Endothelial cell (in vitro differentiated cells): ENCODE data around the gene TMEM184B. TPM values are rescaled to one million over a fixed set of nuclear protein-coding genes. Genes with fewer than 3 reads are reported as not detected.
A peak's percentile ranks its signal among the peaks of the same experiment; 100 is the strongest.

ENCODE experiments used
- DNase-seq: peaks from one replicate; pipeline ENCODE4 v3.0.0; 2021; ENCODE audit warnings: low spot score
- H3K27ac Mint-ChIP-seq: one replicate; pipeline ENCODE4 v1.8.0; 2021; ENCODE audit warnings: mixed read lengths, inconsistent platforms; ENCODE audit not compliant: unreplicated experiment
- H3K27me3 Mint-ChIP-seq: one replicate; pipeline ENCODE4 v1.8.0; 2021; ENCODE audit warnings: mild to moderate bottlenecking, moderate library complexity, mixed read lengths, inconsistent platforms; ENCODE audit not compliant: unreplicated experiment
- H3K36me3 Mint-ChIP-seq: one replicate; pipeline ENCODE4 v1.8.0; 2021; ENCODE audit warnings: mild to moderate bottlenecking, low read depth, mixed read lengths, inconsistent platforms; ENCODE audit not compliant: unreplicated experiment
- H3K4me1 Mint-ChIP-seq: one replicate; pipeline ENCODE4 v1.8.0; 2021; ENCODE audit warnings: mild to moderate bottlenecking, mixed read lengths, inconsistent platforms; ENCODE audit not compliant: unreplicated experiment
- H3K4me3 Mint-ChIP-seq: one replicate; pipeline ENCODE4 v1.8.0; 2021; ENCODE audit warnings: mild to moderate bottlenecking, mixed read lengths, inconsistent platforms; ENCODE audit not compliant: unreplicated experiment
- H3K9me3 Mint-ChIP-seq: one replicate; pipeline ENCODE4 v1.8.0; 2021; ENCODE audit warnings: mixed read lengths, inconsistent platforms; ENCODE audit not compliant: unreplicated experiment
- CTCF ChIP-seq: fragments of 200-600 bp; sonication (generic); IDR thresholded peaks from one replicate; pipeline ENCODE4 v1.5.0; 2021; ENCODE audit warnings: antibody characterized with exemption; ENCODE audit not compliant: unreplicated experiment
- total RNA-seq: library from RNA; stranded (reverse); fragmentation: NEBNext Ultra II Directional; extraction: Animal tissue kit (Norgen Biotek cat#: 25700); gene quantifications from one replicate; pipeline ENCODE4 v1.2.1, GENCODE V29; 2021; ENCODE audit not compliant: unreplicated experiment

Gene TMEM184B
- total RNA-seq, 1 donor from 2014 or later = 59.8 TPM

DNA sequence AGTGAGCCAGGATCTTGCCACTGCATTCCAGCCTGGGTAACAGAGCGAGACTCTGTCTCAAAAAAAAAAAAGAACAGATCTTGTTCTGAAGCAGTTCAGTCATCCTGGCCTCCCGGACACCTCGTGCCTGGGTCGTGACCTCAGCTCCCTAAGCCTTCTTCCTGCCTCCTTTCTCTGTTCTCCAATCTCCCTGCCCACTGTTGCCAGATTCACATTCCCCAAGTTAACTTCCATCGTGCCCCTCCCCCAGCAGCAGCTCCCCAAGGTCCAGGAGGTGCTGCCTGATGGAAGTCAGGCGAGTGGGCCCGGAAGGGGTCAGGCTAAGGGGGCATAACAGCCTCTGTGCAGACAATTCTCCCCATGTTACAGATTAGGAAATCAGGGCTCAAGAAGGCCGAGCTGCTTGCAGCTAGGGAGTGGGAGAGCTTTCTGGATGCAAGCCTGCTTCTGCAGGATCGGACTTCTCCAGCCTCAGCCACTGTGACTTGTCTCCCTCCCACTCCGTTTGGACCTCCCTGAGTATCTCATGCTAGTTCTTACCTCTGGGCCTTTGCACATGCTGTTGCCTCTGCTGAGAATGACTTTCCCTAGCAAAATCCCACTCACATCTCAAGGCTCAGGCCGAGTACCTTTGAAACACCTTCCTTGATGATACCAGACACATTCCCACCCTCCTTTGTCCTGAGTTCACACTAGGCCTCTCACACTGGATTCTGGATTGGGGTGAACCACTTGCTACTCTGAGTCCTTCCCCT lies 14.3 kb upstream of the TMEM184B start:
- H3K4me3 Mint-ChIP-seq = no peak overlapping the region
- TF ChIP-seq CTCF = no peak
- peaks cover 7% of the 10 kb centered on the region for H3K36me3 Mint-ChIP-seq
- DNase-seq = no peak
- peak overlapping the region; percentile 42 for H3K27ac Mint-ChIP-seq
- peaks cover 1% of the 10 kb centered on the region for H3K27me3 Mint-ChIP-seq
- H3K9me3 Mint-ChIP-seq = no peaks in the 10 kb centered on the region
- H3K4me1 Mint-ChIP-seq = peaks cover 14% of the 10 kb centered on the region

DNA sequence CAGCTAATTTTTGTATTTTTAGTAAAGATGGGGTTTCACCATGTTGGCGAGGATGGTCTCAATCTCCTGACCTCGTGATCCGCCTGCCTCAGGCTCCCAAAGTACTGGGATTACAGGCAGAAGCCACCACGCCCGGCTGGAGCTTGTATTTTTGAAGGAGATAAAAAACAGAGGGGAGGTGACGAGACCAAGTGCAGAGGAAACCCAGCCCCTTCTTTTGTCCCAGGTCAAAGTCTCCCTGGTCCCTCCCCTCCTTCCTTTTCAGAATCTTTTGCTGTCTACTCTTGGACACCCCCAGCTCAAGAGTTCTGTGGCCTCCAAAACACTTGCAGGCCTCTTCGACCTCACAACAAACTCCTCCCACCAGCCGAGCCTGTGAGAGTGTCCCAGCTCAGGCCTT lies 12.2 kb upstream of the TMEM184B start:
- Mint-ChIP-seq H3K27me3 (peaks cover 1% of the 10 kb centered on the region), H3K9me3 (no peaks in the 10 kb centered on the region), H3K4me1 (peaks cover 14% of the 10 kb centered on the region), H3K36me3 (peaks cover 4% of the 10 kb centered on the region), H3K27ac (no peak overlapping the region), H3K4me3 (no peak overlapping the region)
- TF ChIP-seq CTCF = no peak
- no peak for DNase-seq

GRCh38 chr22:38284042-38284402 lies 11.2 kb upstream of the TMEM184B start:
- H3K4me3 Mint-ChIP-seq = no peak overlapping the region
- no peak for DNase-seq
- H3K36me3 Mint-ChIP-seq = peaks cover 4% of the 10 kb centered on the region
- H3K9me3 Mint-ChIP-seq = no peaks in the 10 kb centered on the region
- H3K27me3 Mint-ChIP-seq = peaks cover 1% of the 10 kb centered on the region
- peak overlapping the region; percentile 88 for H3K27ac Mint-ChIP-seq
- no peak for TF ChIP-seq CTCF
- H3K4me1 Mint-ChIP-seq = peaks cover 14% of the 10 kb centered on the region

- Mint-ChIP-seq H3K4me3 (no peak overlapping the region), H3K36me3 (peaks cover 4% of the 10 kb centered on the region), H3K9me3 (no peaks in the 10 kb centered on the region), H3K27me3 (peaks cover 3% of the 10 kb centered on the region), H3K4me1 (peaks cover 14% of the 10 kb centered on the region), H3K27ac (no peak overlapping the region)
- no peak for TF ChIP-seq CTCF
- no peak for DNase-seq
Observed at GRCh38 chr22:38282397-38282796, 9.6 kb upstream of the TMEM184B start.

- Mint-ChIP-seq H3K4me1 (peaks cover 11% of the 10 kb centered on the region), H3K27me3 (peaks cover 6% of the 10 kb centered on the region), H3K36me3 (no peaks in the 10 kb centered on the region), H3K27ac (no peak overlapping the region), H3K9me3 (no peaks in the 10 kb centered on the region), H3K4me3 (no peak overlapping the region)
- TF ChIP-seq CTCF = no peak
- no peak for DNase-seq
Observed at GRCh38 chr22:38276166-38276565, 3.4 kb upstream of the TMEM184B start.
